Osteoblast (primary cell): ENCODE data around the gene IMPACT. TPM values are rescaled to one million over a fixed set of nuclear protein-coding genes. Genes with fewer than 3 reads are reported as not detected.

Source experiments
- DNase-seq: peaks from one replicate; pipeline ENCODE4 v3.0.0; 2011; ENCODE audit warnings: low spot score, mixed read lengths; ENCODE audit not compliant: insufficient read length; ENCODE audit errors: missing footprints
- H2AFZ ChIP-seq: 2 replicates; pipeline ENCODE4 v1.6.0; 2011; ENCODE audit warnings: mild to moderate bottlenecking, low read length
- H3K27ac ChIP-seq: 2 replicates; pipeline ENCODE4 v1.5.1; 2011; ENCODE audit warnings: mild to moderate bottlenecking, low read depth, low read length, moderate library complexity
- H3K27me3 ChIP-seq: 2 replicates; pipeline ENCODE4 v1.6.0; 2012; ENCODE audit warnings: mild to moderate bottlenecking, control low read depth, inconsistent platforms, low read length, moderate library complexity; ENCODE audit not compliant: insufficient read depth
- H3K36me3 ChIP-seq: 2 replicates; pipeline ENCODE4 v1.5.1; 2011; ENCODE audit warnings: mild to moderate bottlenecking, low read length, control low read depth, moderate library complexity; ENCODE audit not compliant: insufficient read depth
- H3K4me1 ChIP-seq: 2 replicates; pipeline ENCODE4 v1.5.1; 2011; ENCODE audit warnings: mild to moderate bottlenecking, low read length, control low read depth, moderate library complexity; ENCODE audit not compliant: insufficient read depth
- H3K4me2 ChIP-seq: 2 replicates; pipeline ENCODE4 v1.6.0; 2011; ENCODE audit warnings: mild to moderate bottlenecking, low read length; ENCODE audit not compliant: insufficient read depth
- H3K4me3 ChIP-seq: fragments of 200-600 bp; sonication (generic); 3 replicates; pipeline ENCODE4 v1.5.1; 2012; ENCODE audit warnings: mild to moderate bottlenecking, low read length, inconsistent platforms; ENCODE audit not compliant: insufficient read depth
- H3K79me2 ChIP-seq: 2 replicates; pipeline ENCODE4 v1.6.0; 2012; ENCODE audit warnings: mild to moderate bottlenecking, low read length, control low read depth, inconsistent platforms; ENCODE audit not compliant: insufficient read depth
- H3K9me3 ChIP-seq: 2 replicates; pipeline ENCODE4 v1.5.1; 2011; ENCODE audit warnings: low read depth, low read length, control low read depth
- H4K20me1 ChIP-seq: 2 replicates; pipeline ENCODE4 v1.6.0; 2012; ENCODE audit warnings: mild to moderate bottlenecking, low read length, control low read depth; ENCODE audit not compliant: insufficient read depth
- total RNA-seq: library from RNA; depleted of rRNA; stranded (reverse); fragments of >200 nt; gene quantifications from 2 replicates; pipeline ENCODE4 v1.2.3, GENCODE V29; 2012
- TF ChIP-seq, protein P1 (sequence below): IDR thresholded peaks from 2 replicates; pipeline ENCODE4 v1.5.1; 2011; ENCODE audit warnings: mild to moderate bottlenecking, low read depth, low read length, moderate library complexity; ENCODE audit errors: extremely low read depth

Gene IMPACT
- total RNA-seq, 1 donor: 34.7 TPM

DNA sequence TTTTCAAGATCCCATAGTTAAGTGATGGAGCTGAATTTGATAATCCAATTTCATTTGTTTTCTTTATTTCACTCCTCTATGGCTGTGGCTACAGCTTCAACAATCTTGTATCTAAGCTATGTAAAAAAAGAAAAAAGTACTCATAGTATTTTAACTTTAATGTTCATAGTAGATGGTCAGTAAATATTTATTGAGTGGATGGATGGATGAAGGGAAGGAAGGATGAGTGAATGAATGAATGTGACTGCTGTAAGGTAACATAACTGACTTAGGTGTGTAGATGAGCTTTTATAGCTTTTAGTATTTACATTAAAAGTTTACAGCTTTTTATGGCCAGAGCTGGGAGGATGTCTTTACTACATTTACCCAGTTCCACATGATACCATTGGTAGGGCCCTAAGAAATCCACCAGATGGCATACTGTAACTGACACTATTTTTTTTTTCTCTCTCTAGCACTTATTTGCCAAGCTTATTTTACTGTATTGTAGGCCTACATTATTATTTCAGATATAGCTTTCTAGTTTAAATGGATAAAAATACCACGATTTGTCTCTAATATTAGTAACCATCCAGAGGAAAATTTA lies 20.6 kb downstream of the IMPACT start:
- H4K20me1 ChIP-seq: no peaks in the 10 kb centered on the region
- no peaks in the 10 kb centered on the region for H3K27me3 ChIP-seq
- TF ChIP-seq, protein P1, sequence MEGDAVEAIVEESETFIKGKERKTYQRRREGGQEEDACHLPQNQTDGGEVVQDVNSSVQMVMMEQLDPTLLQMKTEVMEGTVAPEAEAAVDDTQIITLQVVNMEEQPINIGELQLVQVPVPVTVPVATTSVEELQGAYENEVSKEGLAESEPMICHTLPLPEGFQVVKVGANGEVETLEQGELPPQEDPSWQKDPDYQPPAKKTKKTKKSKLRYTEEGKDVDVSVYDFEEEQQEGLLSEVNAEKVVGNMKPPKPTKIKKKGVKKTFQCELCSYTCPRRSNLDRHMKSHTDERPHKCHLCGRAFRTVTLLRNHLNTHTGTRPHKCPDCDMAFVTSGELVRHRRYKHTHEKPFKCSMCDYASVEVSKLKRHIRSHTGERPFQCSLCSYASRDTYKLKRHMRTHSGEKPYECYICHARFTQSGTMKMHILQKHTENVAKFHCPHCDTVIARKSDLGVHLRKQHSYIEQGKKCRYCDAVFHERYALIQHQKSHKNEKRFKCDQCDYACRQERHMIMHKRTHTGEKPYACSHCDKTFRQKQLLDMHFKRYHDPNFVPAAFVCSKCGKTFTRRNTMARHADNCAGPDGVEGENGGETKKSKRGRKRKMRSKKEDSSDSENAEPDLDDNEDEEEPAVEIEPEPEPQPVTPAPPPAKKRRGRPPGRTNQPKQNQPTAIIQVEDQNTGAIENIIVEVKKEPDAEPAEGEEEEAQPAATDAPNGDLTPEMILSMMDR: peak; percentile 30
- no peaks in the 10 kb centered on the region for H3K4me1 ChIP-seq
- no peak overlapping the region for H2AFZ ChIP-seq
- H3K4me2 ChIP-seq: no peak overlapping the region
- DNase-seq: no peak
- H3K79me2 ChIP-seq: no peaks in the 10 kb centered on the region
- peaks cover 58% of the 10 kb centered on the region for H3K36me3 ChIP-seq
- H3K4me3 ChIP-seq: no peak overlapping the region
- no peak overlapping the region for H3K27ac ChIP-seq
- H3K9me3 ChIP-seq: no peaks in the 10 kb centered on the region

DNA sequence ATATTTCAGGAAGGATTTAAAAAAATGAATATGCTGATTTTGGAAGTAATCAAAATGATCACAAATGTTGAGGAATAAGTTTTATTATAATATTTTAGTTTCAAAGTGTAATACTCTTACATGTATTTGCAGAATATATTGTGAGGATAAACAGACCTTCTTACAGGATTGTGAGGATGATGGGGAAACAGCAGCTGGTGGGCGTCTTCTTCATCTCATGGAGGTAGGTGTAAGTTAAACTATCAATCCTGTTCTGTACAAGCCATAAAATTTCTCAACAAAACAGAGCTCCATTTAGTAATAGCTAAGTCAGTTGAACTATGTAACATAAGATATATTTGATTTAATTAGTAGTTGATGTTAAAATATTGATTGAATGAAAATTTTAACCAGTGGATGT lies 21.5 kb downstream of the IMPACT start:
- Histone ChIP-seq H3K4me3 (no peak overlapping the region), H3K4me1 (no peaks in the 10 kb centered on the region), H3K36me3 (peaks cover 55% of the 10 kb centered on the region), H3K79me2 (no peaks in the 10 kb centered on the region), H3K9me3 (no peaks in the 10 kb centered on the region), H4K20me1 (no peaks in the 10 kb centered on the region), H3K27ac (no peak overlapping the region), H3K27me3 (no peaks in the 10 kb centered on the region), H2AFZ (no peak overlapping the region), H3K4me2 (no peak overlapping the region)
- no peak for DNase-seq
- TF ChIP-seq, protein P1: no peak

DNA sequence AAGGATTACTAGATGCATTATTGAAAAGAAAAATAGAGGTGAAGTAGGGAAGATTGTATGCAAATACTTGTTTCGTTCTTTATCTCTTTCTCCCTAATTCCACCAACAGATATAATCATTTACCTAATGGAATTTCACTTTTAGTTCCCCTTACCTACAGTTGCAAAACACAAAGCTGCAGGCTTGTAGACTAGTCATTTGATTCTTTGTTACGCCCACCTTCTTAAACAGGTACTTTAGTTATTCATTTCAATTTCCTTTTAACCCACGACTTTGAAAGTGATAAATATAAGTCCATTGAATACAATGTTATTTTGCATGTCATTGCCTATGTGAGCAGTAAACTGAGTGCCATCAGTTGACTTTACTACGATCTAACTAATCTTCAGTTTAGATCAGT lies 30.1 kb downstream of the IMPACT start:
- Histone ChIP-seq H3K27me3 (no peaks in the 10 kb centered on the region), H3K9me3 (no peaks in the 10 kb centered on the region), H3K4me2 (no peak overlapping the region), H3K36me3 (no peaks in the 10 kb centered on the region), H3K79me2 (no peaks in the 10 kb centered on the region), H3K4me3 (no peak overlapping the region), H2AFZ (no peak overlapping the region), H3K4me1 (no peaks in the 10 kb centered on the region), H4K20me1 (no peaks in the 10 kb centered on the region), H3K27ac (no peak overlapping the region)
- TF ChIP-seq, protein P1: no peak
- no peak for DNase-seq

DNA sequence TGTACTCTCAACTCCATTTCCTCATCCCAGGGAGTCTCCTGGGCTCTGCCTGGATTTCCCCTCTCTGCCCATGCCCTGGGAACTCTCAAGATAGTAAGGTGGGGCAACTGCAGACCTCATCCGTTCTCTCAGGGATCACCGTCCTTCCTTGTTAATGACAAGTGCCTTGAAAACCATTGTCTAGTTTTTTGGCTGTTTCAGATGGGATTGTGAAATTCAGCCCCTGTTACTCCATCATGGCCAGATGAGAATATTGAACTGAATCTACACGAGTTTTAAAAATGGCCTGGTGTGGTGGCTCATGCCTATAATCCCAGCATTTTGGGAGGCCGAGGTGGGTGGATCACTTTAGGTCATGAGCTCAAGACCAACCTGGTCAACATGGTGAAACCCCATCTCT lies 33.3 kb downstream of the IMPACT start:
- Histone ChIP-seq H3K4me3 (no peak overlapping the region), H3K4me1 (no peaks in the 10 kb centered on the region), H3K79me2 (no peaks in the 10 kb centered on the region), H3K27me3 (no peaks in the 10 kb centered on the region), H3K27ac (no peak overlapping the region), H2AFZ (no peak overlapping the region), H3K36me3 (no peaks in the 10 kb centered on the region), H3K9me3 (no peaks in the 10 kb centered on the region), H4K20me1 (no peaks in the 10 kb centered on the region), H3K4me2 (no peak overlapping the region)
- TF ChIP-seq, protein P1: no peak
- no peak for DNase-seq
